NCI-H1092 (cell line): Measurements from ENCODE around the gene CAMK2D.

Experiments used
- DNase-seq: peaks from one replicate; lab custom pipeline; 2025; lab: John Stamatoyannopoulos, UW

CAMK2D gene

GRCh38 chr4:113762186-113763028, 869 bp upstream of the CAMK2D start:
- DNase-seq: peak; percentile 99

GRCh38 chr4:113760795-113761619, 531 bp downstream of the CAMK2D start:
- peak; percentile 76 for DNase-seq

GRCh38 chr4:113760094-113760794, 1.3 kb downstream of the CAMK2D start:
- peak; percentile 12 for DNase-seq

GRCh38 chr4:113759696-113760093, 1.8 kb downstream of the CAMK2D start:
- DNase-seq: no peak

GRCh38 chr4:113758372-113758771, 3.2 kb downstream of the CAMK2D start:
- no peak for DNase-seq

- DNase-seq: no peak
Measured at GRCh38 chr4:113757486-113757885, 4.1 kb downstream of the CAMK2D start.

GRCh38 chr4:113756005-113756410, 5.5 kb downstream of the CAMK2D start:
- no peak for DNase-seq

- DNase-seq: no peak
Measured at GRCh38 chr4:113750734-113751133, 10.8 kb downstream of the CAMK2D start.

GRCh38 chr4:113750296-113750695, 11.2 kb downstream of the CAMK2D start:
- no peak for DNase-seq

GRCh38 chr4:113749178-113749577, 12.4 kb downstream of the CAMK2D start:
- DNase-seq: no peak

GRCh38 chr4:113747949-113748348, 13.6 kb downstream of the CAMK2D start:
- no peak for DNase-seq

- no peak for DNase-seq
Measured at GRCh38 chr4:113745711-113746110, 15.8 kb downstream of the CAMK2D start.

- DNase-seq: no peak
Measured at GRCh38 chr4:113744667-113745240, 16.8 kb downstream of the CAMK2D start.

- DNase-seq: no peak
Measured at GRCh38 chr4:113743690-113744089, 17.8 kb downstream of the CAMK2D start.

- no peak for DNase-seq
Measured at GRCh38 chr4:113742643-113743042, 18.9 kb downstream of the CAMK2D start.

GRCh38 chr4:113741956-113742355, 19.6 kb downstream of the CAMK2D start:
- no peak for DNase-seq

GRCh38 chr4:113740857-113741379, 20.6 kb downstream of the CAMK2D start:
- no peak for DNase-seq

- DNase-seq: no peak
Measured at GRCh38 chr4:113739197-113739596, 22.3 kb downstream of the CAMK2D start.

- DNase-seq: peak; percentile 26
Measured at GRCh38 chr4:113738251-113738650, 23.3 kb downstream of the CAMK2D start.

- DNase-seq: no peak
Measured at GRCh38 chr4:113733685-113734084, 27.9 kb downstream of the CAMK2D start.

- DNase-seq: no peak
Measured at GRCh38 chr4:113732967-113733527, 28.5 kb downstream of the CAMK2D start.
